Osteocyte (in vitro differentiated cells): ENCODE measurements around the gene MORN3. TPM values are rescaled to one million over a fixed set of nuclear protein-coding genes. Genes with fewer than 3 reads are reported as not detected.
"Not testable (repeated sequence)": the region's sequence is repeated elsewhere in the genome, so short reads cannot be mapped to it uniquely, and the experiment has no call there.

Experiments
- DNase-seq: peaks from one replicate; pipeline ENCODE4 v3.0.0; 2021; ENCODE audit warnings: mixed read lengths; ENCODE audit not compliant: unreplicated experiment; ENCODE audit errors: extremely low spot score
- H3K27ac Mint-ChIP-seq: one replicate; pipeline ENCODE4 v1.8.0; 2021; ENCODE audit warnings: mild to moderate bottlenecking, mixed read lengths; ENCODE audit not compliant: unreplicated experiment
- H3K27me3 Mint-ChIP-seq: one replicate; pipeline ENCODE4 v1.8.0; 2021; ENCODE audit warnings: mixed read lengths; ENCODE audit not compliant: unreplicated experiment
- H3K36me3 Mint-ChIP-seq: one replicate; pipeline ENCODE4 v1.8.0; 2021; ENCODE audit warnings: mixed read lengths; ENCODE audit not compliant: unreplicated experiment
- H3K4me1 Mint-ChIP-seq: one replicate; pipeline ENCODE4 v1.8.0; 2021; ENCODE audit warnings: mixed read lengths; ENCODE audit not compliant: unreplicated experiment
- H3K4me3 Mint-ChIP-seq: one replicate; pipeline ENCODE4 v1.8.0; 2021; ENCODE audit warnings: mild to moderate bottlenecking, moderate library complexity, mixed read lengths; ENCODE audit not compliant: unreplicated experiment
- H3K9me3 Mint-ChIP-seq: one replicate; pipeline ENCODE4 v1.8.0; 2021; ENCODE audit warnings: mixed read lengths; ENCODE audit not compliant: unreplicated experiment
- long read RNA-seq: library from polyadenylated mRNA; unstranded; transcript quantifications from one replicate; pipeline ENCODE4 v2.0.0, GENCODE V29; 2021
- total RNA-seq: library from RNA; stranded (reverse); gene quantifications from 2 replicates; pipeline ENCODE4 v1.2.1, GENCODE V29; 2021
- TF ChIP-seq, protein P1 (sequence below): fragments of 200-600 bp; sonication (generic); IDR thresholded peaks from 2 replicates; pipeline ENCODE4 v1.5.0; 2021; ENCODE audit warnings: antibody characterized with exemption, mild to moderate bottlenecking, moderate library complexity

The MORN3 gene, protein sequence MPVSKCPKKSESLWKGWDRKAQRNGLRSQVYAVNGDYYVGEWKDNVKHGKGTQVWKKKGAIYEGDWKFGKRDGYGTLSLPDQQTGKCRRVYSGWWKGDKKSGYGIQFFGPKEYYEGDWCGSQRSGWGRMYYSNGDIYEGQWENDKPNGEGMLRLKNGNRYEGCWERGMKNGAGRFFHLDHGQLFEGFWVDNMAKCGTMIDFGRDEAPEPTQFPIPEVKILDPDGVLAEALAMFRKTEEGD
- 0.11 and 0.29 TPM in 2 replicates for total RNA-seq
- long read RNA-seq, result 0 reads

DNA sequence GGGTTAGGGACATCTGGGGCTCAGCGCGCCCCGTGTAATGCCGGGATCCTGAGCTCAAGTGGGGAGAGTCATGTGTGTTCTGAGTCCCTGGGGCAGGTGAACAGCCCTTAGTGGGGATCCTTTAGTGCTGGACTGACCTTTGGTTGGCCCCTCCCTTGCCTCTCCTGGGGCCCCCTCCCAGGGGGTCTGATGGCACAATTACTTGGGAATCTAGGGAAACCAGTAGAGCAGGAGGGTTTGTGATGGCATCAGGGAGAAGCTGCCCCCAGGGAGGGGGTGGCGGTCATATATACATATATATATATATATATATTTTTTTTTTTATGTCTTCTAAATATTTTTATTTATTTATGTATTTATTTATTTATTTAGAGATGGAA, at the start of gene MORN3:
Gene MORN3, minus strand, starts transcription at position 134 of the 380 bp plus-strand sequence. CDS start 171 bp downstream, outside the sequence.
- H3K36me3 Mint-ChIP-seq, result no peaks in the 10 kb centered on the region
- H3K9me3 Mint-ChIP-seq, result no peaks in the 10 kb centered on the region
- DNase-seq, result no peak
- no peak within 1 kb of the TSS for H3K27ac Mint-ChIP-seq
- H3K4me1 Mint-ChIP-seq, result peaks cover 13% of the 10 kb centered on the region
- H3K4me3 Mint-ChIP-seq, result no peak within 1 kb of the TSS
- no peaks in the 10 kb centered on the region for H3K27me3 Mint-ChIP-seq
- TF ChIP-seq, protein P1, sequence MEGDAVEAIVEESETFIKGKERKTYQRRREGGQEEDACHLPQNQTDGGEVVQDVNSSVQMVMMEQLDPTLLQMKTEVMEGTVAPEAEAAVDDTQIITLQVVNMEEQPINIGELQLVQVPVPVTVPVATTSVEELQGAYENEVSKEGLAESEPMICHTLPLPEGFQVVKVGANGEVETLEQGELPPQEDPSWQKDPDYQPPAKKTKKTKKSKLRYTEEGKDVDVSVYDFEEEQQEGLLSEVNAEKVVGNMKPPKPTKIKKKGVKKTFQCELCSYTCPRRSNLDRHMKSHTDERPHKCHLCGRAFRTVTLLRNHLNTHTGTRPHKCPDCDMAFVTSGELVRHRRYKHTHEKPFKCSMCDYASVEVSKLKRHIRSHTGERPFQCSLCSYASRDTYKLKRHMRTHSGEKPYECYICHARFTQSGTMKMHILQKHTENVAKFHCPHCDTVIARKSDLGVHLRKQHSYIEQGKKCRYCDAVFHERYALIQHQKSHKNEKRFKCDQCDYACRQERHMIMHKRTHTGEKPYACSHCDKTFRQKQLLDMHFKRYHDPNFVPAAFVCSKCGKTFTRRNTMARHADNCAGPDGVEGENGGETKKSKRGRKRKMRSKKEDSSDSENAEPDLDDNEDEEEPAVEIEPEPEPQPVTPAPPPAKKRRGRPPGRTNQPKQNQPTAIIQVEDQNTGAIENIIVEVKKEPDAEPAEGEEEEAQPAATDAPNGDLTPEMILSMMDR, result no peak

DNA sequence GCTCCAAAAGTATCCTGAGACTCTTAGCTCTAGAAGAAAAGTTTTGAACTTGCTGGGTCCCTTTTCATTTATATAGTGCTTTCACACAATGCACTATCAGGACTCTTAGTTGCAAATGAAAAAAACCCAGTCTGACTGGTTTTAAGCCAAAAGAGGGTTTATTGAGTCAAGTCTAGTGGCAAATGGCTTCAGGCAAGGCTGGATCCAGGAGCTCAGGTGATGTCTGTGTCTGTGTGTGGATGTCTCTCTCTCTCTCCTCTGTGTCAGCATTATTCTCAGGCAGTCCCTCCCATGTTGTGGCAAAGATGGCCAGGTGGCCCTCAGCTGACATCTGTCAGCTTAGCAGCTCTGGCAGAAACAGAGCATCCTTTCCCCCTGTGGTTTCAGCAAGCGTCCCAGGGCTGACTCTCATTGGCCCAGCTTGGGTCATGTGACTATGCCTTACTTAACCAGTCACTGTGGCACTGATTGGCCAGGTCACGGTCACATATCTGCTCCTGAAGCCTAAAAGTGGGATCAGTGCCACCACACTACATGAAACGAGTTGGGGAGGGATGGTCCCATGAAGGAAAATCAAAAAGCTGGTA, 49.3 kb upstream of the MORN3 start:
- TF ChIP-seq, protein P1, result no peak
- Mint-ChIP-seq H3K36me3 (peaks cover 2% of the 10 kb centered on the region), H3K27ac (no peak overlapping the region), H3K9me3 (no peaks in the 10 kb centered on the region), H3K4me1 (peaks cover 27% of the 10 kb centered on the region), H3K27me3 (no peaks in the 10 kb centered on the region), H3K4me3 (no peak overlapping the region)
- no peak for DNase-seq

DNA sequence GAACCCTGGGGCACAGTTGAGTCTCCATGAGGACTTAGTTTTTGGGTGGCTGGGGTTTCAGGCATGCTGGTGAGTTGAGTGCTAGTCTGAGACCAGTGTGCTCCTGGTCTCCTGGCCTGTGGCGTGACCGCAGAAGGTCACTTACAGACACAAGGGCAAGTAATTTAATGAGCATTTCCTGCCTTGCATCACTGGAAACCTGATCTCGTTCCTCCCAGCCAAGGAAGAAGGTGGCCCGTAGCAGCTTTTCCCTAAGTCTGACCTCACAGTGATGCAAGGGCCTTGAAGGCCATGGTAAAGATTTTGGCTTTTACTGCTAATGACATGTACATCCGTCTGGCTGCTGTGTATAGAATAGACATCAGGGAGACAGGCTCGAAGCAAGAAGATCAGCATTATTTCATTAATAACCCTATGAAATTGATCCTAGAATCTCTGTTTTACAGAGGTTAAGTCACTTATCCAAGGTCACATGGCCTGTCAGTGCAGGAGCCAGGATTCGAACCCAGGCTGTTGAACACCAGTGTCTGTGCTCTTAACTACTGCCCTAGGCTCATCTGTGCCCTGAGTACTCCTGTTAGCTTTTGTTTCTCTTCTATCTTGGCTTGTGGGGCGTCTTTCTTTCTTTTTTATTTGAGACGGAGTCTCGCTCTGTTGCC, 47.7 kb upstream of the MORN3 start:
- no peaks in the 10 kb centered on the region for H3K27me3 Mint-ChIP-seq
- peaks cover 2% of the 10 kb centered on the region for H3K36me3 Mint-ChIP-seq
- no peak for DNase-seq
- peak overlapping the region; percentile 69 for H3K27ac Mint-ChIP-seq
- H3K4me3 Mint-ChIP-seq, result no peak overlapping the region
- peaks cover 33% of the 10 kb centered on the region for H3K4me1 Mint-ChIP-seq
- TF ChIP-seq, protein P1, result no peak
- H3K9me3 Mint-ChIP-seq, result no peaks in the 10 kb centered on the region

DNA sequence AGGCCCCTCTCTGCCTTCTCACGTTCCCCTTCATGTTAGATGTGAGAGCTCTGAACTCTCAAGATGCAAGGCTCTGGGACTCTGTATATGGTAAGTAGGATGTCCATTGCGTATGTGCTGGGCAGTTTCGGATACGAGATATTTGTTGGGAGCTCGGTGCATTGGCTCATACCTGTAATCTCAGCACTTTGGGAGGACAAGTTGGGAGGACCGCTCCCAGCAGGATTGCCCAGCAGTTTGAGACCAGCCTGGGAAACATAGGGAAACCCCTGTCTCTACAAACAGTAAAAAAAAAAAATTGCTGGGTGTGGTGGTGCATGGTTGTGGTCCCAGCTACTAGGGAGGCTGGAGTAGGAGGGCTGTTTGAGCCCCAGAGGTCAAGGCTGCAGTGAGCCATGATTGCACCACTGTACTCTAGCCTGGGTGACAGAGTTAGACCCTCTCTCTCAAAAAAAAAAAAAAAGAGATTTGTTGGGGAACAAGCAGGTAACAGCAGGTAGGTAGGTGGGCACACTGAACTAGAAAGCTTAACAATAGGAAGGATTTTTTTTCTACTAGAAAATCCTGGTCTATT, 46.5 kb upstream of the MORN3 start:
- DNase-seq, result no peak
- H3K36me3 Mint-ChIP-seq, result peaks cover 2% of the 10 kb centered on the region
- TF ChIP-seq, protein P1, result no peak
- H3K9me3 Mint-ChIP-seq, result no peaks in the 10 kb centered on the region
- no peaks in the 10 kb centered on the region for H3K27me3 Mint-ChIP-seq
- H3K27ac Mint-ChIP-seq, result no peak overlapping the region
- no peak overlapping the region for H3K4me3 Mint-ChIP-seq
- H3K4me1 Mint-ChIP-seq, result peaks cover 40% of the 10 kb centered on the region

DNA sequence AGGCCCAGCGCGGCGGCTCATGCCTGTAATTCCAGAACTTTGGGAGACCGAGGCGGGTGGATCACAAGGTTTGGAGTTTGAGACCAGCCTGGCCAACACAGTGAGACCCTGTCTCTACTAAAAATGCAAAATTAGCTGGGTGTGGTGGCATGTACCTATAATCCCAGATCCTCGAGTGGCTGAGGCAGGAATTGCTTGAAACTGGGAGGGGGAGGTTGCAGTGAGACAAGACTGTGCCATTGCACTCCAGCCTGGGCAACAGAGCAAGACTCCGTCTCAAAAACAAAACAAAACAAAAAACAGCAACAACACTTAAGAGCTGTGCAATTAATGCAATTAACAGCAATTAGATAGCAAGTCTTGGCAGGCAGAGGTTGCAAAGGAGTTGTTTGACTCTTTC, 45.6 kb upstream of the MORN3 start:
- peaks cover 38% of the 10 kb centered on the region for H3K4me1 Mint-ChIP-seq
- H3K27ac Mint-ChIP-seq, H3K36me3 Mint-ChIP-seq, H3K27me3 Mint-ChIP-seq, DNase-seq, H3K9me3 Mint-ChIP-seq, H3K4me3 Mint-ChIP-seq: not testable (repeated sequence)
